Measurements from ENCODE around the gene PRAC2. TPM values are rescaled to one million over a fixed set of nuclear protein-coding genes. Genes with fewer than 3 reads are reported as not detected.

PRAC2 gene
- total RNA-seq, 1 donor = not detected

- no peak for DNase-seq (ENCODE audit: low read depth)
- TF ChIP-seq CTCF (IDR thresholded peaks at IDR 0.05; ENCODE audit: insufficient read depth, low read depth, low read length) = no peak
Measured at GRCh38 chr17:48759288-48759687, 36.3 kb downstream of the PRAC2 start.

GRCh38 chr17:48760411-48760810 is 37.4 kb downstream of the PRAC2 start:
- no peak for TF ChIP-seq CTCF (IDR thresholded peaks at IDR 0.05; ENCODE audit: insufficient read depth, low read depth, low read length)
- no peak overlapping the region for H3K4me3 ChIP-seq (ENCODE audit: low read depth, low read length)
- no peak for DNase-seq (ENCODE audit: low read depth)

More at GRCh38 chr17:48759288-48759687, 36.3 kb downstream of the PRAC2 start:
- no peak overlapping the region for H3K4me3 ChIP-seq (ENCODE audit: low read depth, low read length)

GRCh38 chr17:48761114-48761513 is 38.1 kb downstream of the PRAC2 start:
- H3K4me3 ChIP-seq (ENCODE audit: low read depth, low read length) = no peak overlapping the region
- TF ChIP-seq CTCF (IDR thresholded peaks at IDR 0.05; ENCODE audit: insufficient read depth, low read depth, low read length) = no peak
- no peak for DNase-seq (ENCODE audit: low read depth)

- DNase-seq (ENCODE audit: low read depth) = no peak
- TF ChIP-seq CTCF (IDR thresholded peaks at IDR 0.05; ENCODE audit: insufficient read depth, low read depth, low read length) = peak; percentile 25
- no peak overlapping the region for H3K4me3 ChIP-seq (ENCODE audit: low read depth, low read length)
Measured at GRCh38 chr17:48767263-48767774, 44.3 kb downstream of the PRAC2 start.

- no peak overlapping the region for H3K4me3 ChIP-seq (ENCODE audit: low read depth, low read length)
- no peak for DNase-seq (ENCODE audit: low read depth)
- TF ChIP-seq CTCF (IDR thresholded peaks at IDR 0.05; ENCODE audit: insufficient read depth, low read depth, low read length) = no peak
Measured at GRCh38 chr17:48769009-48769675, 46.2 kb downstream of the PRAC2 start.

GRCh38 chr17:48770954-48771353 is 48.0 kb downstream of the PRAC2 start:
- no peak for TF ChIP-seq CTCF (IDR thresholded peaks at IDR 0.05; ENCODE audit: insufficient read depth, low read depth, low read length)
- DNase-seq (ENCODE audit: low read depth) = no peak
- no peak overlapping the region for H3K4me3 ChIP-seq (ENCODE audit: low read depth, low read length)

GRCh38 chr17:48773245-48773644 is 50.3 kb downstream of the PRAC2 start:
- no peak for TF ChIP-seq CTCF (IDR thresholded peaks at IDR 0.05; ENCODE audit: insufficient read depth, low read depth, low read length)
- no peak for DNase-seq (ENCODE audit: low read depth)
- no peak overlapping the region for H3K4me3 ChIP-seq (ENCODE audit: low read depth, low read length)
